Caki2 (cell line): ENCODE measurements around the gene CMPK2. TPM values are rescaled to one million over a fixed set of nuclear protein-coding genes. Genes with fewer than 3 reads are reported as not detected.
A peak's percentile ranks its signal among the peaks of the same experiment; 100 is the strongest.

Experiments used
- DNase-seq: peaks from one replicate; pipeline ENCODE4 v3.0.0-alpha.2; 2015; ENCODE audit warnings: low read depth
- in situ Hi-C: cut with HindIII; loops from 2 replicates; pipeline ENCODE4 v1.10.0; 2016; ENCODE audit warnings: low sequenced_read_pairs, low pct_unique_long_range_greater_than_20kb, mixed read lengths
- total RNA-seq: library from RNA; depleted of rRNA; stranded (reverse); fragments of >200 nt; shearing (Covaris generic); gene quantifications from 2 replicates; pipeline ENCODE4 v1.2.3, GENCODE V29; 2014; ENCODE audit warnings: low replicate concordance

The CMPK2 gene
- total RNA-seq, 1 experiment from 2014 or later: 4.2 TPM

DNA sequence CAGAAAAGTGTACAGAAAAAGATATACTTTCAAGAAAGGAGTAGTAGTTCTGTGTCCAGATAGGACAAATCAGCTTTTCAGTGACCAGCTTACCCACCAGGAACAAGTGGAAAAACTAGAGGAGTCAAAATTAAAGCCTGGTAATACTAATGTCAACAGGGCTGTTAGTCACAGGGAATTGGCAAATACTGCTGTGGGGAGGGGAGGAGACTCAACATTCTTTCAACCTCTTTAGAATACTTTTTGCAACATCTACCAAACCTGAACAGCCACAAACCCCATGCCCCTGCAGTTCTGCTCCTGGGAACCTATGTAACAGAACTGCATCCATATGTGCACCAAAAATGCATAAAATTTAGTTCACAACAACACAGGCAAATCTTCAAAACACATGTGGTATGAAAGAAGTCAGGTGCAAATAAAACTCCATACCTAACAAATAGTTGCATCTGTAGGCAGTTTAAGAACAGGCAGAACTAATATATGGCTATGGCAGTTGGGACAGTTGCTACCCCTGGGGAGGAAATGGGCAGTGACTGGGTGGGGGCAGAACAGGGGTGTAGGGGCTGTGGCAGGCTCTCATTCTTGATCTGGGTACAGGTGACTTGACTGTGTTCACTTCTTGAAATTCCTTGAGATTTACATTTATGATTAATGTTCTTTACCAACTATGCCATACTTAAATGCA lies 9.7 kb downstream of the CMPK2 start:
- no peak for DNase-seq

DNA sequence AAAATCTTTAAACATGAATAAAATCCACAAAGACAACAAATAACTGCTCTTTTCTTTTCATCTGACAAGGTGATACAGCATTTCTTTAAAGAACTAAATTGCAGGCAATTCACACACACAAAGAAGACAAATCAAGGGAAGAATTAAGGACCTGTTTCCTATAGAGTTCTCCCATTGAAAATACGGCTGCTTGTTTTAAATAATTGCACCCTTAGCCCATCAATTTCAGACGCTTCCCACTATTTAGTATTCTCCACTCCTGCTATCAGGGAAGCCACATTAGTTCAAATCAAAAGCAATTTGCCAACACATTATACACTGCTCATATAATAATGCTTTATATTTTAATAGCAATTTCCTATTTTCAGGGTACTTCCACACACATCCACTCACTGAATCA lies 11.3 kb downstream of the CMPK2 start:
- no peak for DNase-seq
- in situ Hi-C loops: no loop called here

More for the DNA sequence above, 9.7 kb downstream of the CMPK2 start:
- in situ Hi-C loops: no loop called here

DNA sequence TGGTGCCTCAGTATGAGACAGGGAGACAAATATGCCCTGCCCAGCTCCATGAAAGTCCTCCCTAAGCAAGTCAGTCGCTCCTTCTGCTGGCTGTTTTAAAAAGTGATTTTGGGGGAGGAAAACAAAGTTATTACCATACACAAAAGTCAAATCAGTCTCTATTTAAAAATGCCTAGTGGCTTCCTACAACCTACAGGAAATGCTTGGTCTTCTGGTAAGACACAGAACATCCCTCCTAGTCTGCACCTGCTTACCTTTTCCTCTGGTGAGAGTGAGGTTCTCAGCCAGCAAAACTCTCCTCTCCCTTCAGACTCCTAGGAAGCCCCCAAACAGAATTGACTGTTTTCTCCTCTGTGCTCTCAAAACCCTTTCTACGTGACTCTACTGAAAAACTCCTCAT lies 13.5 kb downstream of the CMPK2 start:
- in situ Hi-C loops: no loop called here
- DNase-seq: no peak

DNA sequence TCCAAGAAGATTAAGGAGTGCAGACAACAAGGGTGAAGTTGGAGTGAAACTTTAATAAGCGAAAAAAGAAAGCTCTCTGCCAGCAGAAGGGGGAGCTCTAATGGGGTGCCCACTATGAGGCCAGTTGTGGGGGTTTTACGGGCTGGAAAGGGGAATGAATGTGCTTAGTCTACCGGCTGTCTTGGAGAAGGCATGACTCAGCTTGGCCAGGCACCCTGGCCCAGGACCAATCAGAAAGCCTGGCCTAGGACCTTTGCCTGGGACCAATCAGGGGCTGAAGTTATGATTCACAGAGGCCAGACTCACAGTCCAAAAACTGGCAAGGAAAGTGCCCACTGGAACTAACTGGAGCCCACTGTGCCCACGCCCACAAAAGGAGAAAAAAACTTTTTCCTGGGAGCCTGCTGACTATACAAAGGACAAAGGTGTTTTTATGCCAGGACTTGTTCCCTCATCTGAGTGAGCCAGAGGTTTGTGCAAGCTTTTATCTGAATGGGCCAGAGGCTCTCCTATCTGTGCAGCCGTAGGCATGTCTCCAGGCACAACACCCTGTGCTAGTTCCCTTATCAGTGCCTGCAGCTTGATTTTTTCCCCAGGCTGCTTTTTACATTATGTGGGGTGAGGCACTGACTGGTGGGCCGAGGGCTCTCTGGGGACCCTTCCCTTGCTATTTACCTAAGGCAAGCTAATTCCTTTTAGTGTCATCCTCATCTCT lies 18.6 kb downstream of the CMPK2 start:
- DNase-seq: peak; percentile 3
- in situ Hi-C loops: no loop called here

DNA sequence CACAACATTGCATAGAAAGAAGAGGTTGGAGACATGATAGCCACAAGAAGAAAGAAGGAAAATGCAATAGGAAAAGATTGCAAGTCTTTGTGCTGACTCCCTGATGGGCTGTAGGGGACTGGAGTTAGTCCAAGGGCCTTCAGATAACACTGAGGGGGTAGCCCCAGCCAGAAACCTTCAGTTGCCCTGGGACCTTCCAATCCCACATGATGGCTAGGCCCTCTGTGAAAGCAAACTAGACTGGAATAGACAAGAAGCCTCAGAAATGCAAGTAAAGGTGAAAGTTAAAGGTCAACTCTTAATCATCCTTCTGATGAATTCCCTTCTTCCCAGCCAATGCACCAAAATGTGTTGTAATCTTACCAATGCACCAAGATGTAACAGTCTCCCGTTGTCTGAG lies 19.2 kb downstream of the CMPK2 start:
- in situ Hi-C loops: no loop called here
- no peak for DNase-seq

DNA sequence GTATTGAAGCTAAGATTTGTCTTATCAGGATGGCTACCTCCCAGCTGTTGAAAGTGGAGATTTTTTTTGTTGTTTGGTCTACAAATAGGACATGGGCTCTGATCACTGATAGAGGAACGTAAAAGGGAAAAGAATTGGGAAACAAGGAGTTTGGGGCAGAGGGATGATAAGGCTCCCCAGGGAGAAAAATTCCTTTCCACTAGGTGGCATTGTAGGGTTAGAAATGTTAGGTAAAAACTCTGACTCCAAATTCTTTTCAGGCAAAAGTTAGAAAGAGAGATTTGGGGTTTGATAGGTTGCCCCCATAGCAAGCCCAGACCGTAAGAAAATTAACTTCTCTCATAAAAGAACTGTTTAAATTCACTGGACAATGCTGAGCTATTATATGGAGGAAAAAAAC lies 19.8 kb downstream of the CMPK2 start:
- DNase-seq: peak; percentile 2
- in situ Hi-C loops: no loop called here

DNA sequence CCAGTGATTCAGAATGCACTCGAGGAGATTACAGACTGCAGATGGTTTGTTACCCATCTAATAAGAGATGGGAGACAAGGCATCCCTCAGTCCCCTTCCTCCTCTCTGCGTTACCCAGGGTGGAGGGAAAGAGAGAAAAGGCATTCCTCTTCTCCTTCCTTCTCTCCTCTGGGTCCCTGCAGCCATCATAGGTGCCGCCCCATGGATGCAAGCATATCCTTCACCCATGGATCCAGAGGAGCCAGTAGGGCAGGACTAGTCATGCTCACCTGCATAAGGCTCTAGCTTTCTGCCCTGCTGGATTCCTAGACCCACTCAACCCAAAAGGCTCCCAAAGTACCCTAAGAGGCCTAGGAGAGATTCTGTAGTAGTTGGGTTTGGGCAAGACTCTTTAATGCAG lies 20.4 kb downstream of the CMPK2 start:
- in situ Hi-C loops: no loop called here
- DNase-seq: peak; percentile 39

DNA sequence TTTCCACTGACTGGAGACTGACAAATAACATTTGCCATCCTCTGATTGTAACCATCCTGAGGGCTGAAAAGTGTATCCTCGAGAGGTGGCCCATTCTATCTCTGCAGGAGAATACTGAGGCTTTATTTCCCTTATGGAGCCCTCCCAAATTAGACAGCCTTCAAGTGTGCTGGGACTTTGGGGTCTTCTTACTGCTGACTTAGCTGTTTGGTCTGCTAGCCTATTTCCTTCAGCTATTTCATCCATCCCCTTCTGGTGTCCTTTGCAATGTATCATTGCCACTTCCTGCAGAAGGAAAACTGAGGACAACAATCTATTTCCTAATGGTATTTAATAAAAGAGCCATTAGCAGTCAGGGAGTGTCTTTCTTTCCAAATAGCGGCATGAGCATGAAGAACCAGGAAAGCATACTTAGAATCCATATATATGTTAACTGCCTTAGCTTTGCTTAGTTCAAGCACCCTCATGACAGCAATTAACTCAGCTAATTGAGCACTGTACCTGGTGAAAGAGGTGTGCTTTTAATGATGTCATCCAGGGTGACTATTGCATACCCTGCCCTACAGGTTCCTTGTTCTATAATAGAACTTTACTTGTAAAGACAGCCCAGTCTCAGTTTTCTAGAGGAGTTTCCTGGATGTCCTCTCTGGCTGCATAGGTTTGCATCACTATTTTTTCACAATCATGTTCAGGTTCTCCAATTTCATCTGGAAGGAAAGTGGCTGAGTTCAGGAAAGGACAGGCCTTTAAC lies 24.0 kb downstream of the CMPK2 start:
- in situ Hi-C loops: no loop called here
- no peak for DNase-seq

DNA sequence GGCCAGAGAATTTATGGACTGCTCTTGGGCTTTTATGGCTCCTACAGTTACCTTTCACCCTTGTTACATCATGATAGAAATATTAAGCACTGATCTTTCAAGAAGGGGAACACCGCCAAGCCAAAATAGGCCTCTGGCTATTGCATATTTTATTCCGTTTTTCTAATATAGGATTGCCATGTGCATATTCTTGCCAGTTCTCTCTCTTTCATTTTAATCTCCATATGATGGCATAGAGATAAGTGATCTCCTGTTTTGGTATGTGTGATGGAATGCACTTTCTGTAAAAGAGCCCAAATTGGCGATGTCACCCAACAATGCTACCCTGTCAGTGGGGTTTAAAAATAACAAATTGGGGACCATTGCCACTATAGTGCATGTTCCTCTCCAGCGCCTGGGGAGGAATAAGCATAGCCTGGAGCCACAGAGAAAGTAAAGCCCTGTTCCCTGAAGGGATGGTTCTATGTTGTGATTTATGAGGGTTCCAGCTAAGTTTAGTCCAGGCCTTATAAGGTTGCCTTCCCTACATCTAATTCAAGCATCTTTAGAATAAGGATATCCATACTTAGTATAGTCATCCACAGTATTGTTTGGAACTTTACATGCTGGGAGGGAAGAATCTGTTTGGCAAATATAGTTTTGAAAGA lies 26.9 kb downstream of the CMPK2 start:
- DNase-seq: no peak
- in situ Hi-C loops: no loop called here

DNA sequence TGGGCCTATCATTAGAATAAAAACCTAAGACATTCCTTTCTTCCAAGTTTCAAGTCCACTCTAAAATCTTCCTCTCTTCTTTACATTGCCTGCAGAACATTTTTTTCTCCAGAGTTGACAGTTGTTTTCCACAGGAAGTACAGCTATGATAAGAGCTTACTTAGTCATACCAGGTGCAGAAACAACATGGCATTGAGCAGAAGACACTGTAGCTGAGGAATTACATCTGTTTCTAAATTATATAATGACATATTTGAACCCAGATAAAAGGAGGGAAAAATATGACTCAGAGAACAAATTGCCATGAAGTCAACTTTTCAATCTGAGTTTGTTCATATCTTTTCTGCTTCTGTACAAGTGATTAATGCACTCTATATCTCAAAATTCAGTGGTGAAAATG lies 30.2 kb downstream of the CMPK2 start:
- in situ Hi-C loops: no loop called here
- no peak for DNase-seq

DNA sequence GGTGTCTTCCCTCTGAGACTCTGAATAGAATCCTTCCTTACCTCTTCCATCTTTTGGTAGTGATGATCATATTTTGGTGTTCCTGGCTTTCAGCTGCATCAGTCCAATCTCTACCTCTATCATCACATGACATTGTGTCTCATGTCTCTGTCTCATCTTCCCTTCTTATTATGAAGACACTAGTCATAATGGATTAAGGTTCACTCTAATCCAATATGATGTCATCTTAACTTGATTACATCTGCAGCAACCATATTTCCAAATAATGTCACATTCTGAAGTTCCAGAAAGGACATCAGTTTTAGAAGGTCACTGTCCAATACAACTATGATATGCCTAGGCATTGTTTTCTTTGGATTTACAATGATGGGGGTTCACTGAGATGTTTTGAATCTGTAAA lies 31.5 kb downstream of the CMPK2 start:
- no peak for DNase-seq
- in situ Hi-C loops: no loop called here

DNA sequence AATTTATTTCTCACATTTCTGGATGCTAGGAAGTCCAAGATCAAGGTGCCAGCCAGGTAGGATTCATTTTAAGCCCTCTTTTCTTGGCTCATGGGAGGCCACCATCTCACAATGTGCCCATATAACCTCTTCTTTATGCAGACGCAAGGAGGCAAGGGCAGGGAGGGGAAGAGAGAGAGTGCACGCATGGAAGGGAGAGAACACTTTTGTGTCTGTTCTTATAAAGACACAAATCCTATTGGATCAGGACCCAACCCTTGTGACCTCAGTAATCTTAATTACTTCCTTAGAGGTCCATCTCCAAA lies 32.5 kb downstream of the CMPK2 start:
- DNase-seq: peak; percentile 3
- in situ Hi-C loops: no loop called here

DNA sequence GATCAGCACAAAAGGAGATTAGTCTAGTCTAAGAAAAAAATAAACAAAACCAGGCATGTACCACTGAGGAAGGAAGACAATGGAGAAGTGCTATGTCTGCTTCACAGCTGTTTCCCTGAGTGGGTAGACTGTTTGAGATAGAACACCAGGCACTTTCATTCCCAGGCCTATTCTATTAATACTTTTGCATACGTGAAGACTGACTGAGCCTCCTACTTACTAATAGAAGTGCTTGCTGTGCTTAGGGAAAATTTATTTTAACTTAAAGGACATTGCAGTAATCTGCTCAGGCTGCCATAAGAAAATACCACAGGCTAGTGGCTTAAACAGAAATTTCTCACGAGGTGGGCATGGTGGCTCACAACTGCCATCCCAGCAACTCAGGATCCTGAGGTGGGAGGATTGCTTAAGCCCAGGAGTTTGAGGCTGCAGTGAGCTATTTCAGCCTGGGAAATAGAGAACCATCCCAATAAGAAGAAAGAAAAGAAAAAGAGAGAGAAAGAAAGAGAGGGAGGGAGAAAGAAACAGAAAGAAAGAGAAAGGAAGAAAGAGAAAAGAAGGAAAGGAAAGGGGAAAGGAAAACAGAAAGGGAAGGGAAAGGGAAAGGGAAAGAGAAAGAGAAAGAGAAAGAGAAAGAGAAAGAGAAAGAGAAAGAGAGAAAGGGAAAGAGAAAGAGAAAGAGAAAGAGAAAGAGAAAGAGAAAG lies 33.0 kb downstream of the CMPK2 start:
- in situ Hi-C loops: no loop called here

DNA sequence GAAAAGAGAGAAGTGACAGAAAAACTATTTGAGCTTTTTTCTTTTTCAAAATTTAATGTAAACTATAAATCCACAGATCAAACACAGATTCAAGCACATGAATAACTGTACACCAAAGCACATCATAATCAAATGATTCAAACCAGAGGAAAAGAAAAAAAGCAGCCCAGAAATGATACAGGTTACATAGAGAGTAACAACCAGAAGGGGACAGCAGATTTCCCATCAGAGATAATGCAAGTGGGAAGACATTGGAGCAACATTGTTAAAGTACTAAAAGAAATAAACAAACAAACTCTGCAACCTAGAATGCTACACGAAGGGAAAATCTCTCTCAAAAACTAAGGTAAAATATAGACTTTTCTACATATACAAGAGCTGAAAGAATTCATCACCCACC lies 34.5 kb downstream of the CMPK2 start:
- in situ Hi-C loops: no loop called here
- no peak for DNase-seq

More for the DNA sequence above, 33.0 kb downstream of the CMPK2 start:
- no peak for DNase-seq

DNA sequence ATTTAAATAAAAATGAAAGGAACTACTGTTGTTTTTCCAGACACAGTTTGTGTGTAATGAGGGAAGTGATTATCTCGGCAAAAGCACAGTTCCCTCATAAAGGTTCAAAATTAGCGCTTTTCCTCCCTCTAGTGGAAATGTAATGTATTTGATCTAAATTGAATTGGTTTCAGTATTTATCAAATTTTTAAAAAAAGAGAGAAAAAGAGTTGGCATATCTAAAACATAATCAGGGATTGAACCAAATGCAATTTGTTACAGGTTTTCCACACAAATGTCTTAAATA lies 37.5 kb downstream of the CMPK2 start:
- DNase-seq: no peak
- in situ Hi-C loops: no loop called here

DNA sequence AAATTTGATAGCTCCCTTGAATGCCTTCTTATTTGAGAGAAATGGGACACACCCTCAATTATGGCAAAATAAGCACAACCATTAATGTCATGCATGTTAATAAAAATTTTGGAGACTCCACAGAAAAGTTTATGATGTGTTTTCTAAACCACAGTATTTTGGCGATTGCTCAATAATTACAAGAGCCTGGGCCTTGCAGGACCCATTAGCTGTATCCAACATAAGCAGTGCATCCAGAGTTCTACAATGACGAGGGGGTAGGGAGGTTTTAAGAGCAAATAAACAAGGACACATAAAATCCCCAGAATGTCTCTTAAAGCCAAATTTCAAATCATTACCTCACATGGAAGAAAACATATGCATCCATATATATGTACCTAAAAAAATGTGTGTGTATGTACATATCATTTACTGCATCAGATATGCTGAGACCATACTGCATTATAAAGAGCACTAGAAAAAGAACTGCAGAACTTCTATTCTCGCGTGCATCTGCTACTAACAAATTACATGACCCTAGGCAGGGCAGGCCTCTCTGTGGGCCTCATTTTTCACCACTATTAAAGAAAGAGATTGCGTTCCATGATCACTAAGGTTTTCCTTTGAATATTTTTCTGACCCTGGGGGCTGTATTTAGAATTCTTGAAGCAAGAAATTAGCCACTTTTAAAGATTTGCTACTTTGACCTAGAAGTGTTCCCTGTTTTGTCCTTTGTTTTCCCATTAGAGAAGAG lies 38.0 kb downstream of the CMPK2 start:
- no peak for DNase-seq
- in situ Hi-C loops: no loop called here

DNA sequence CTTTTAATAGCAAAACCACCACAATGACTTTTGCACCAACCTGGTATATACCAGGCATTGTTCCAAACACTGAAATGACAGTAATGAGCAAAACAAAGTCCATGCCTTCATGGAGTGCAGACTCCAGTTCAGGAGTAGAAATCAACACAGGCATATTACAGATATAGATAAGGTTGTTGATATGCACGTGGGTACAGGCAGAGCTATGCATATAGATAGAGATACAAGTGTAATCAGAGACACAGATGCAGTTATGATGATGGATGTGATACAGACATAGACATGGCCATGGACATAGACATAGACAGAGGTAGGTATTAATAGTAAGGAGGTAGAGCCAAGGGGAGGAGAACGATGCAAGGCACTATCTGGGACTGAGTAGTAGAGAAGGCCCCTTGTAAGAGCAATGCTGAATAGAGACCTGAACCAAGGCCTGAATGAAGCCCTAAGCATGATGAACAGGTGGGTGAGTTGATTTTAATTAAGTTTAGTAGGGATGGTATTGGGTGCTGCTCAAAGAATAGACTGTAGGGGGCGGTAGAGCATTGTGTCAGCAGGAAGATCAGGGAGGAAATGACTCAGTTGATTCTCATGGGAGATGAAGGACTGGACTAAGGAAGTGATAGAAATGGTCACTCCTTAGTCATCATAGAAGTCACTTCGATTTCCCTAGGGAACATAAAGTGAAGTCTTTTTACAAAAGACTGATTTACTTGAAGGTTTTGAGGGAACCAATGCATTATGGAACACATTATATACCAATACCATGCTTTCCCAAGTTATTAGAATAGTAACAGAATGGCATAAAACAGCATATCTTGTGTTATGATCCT lies 39.4 kb downstream of the CMPK2 start:
- in situ Hi-C loops: no loop called here
- DNase-seq: peak; percentile 49
